PC-9 (cell line): Measurements from ENCODE around the gene TIPRL.

Experiments
- EZH2 ChIP-seq: fragments of 200-600 bp; sonication (generic); IDR thresholded peaks from 2 replicates; pipeline ENCODE4 v1.8.0; 2017; ENCODE audit warnings: antibody characterized with exemption, low read depth
- TF ChIP-seq, protein P1 (sequence below): fragments of 200-600 bp; sonication (generic); conservative IDR thresholded peaks from 2 replicates; pipeline ENCODE4 v1.6.1; 2017; ENCODE audit warnings: mixed run types, antibody characterized with exemption, mild to moderate bottlenecking, moderate library complexity

- TF ChIP-seq EZH2, result no peak
- TF ChIP-seq, protein P1, sequence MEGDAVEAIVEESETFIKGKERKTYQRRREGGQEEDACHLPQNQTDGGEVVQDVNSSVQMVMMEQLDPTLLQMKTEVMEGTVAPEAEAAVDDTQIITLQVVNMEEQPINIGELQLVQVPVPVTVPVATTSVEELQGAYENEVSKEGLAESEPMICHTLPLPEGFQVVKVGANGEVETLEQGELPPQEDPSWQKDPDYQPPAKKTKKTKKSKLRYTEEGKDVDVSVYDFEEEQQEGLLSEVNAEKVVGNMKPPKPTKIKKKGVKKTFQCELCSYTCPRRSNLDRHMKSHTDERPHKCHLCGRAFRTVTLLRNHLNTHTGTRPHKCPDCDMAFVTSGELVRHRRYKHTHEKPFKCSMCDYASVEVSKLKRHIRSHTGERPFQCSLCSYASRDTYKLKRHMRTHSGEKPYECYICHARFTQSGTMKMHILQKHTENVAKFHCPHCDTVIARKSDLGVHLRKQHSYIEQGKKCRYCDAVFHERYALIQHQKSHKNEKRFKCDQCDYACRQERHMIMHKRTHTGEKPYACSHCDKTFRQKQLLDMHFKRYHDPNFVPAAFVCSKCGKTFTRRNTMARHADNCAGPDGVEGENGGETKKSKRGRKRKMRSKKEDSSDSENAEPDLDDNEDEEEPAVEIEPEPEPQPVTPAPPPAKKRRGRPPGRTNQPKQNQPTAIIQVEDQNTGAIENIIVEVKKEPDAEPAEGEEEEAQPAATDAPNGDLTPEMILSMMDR, result no peak
Observed at GRCh38 chr1:168217664-168218063, 38.9 kb downstream of the TIPRL start.
